ENCODE results near the gene PIK3R1. TPM values are rescaled to one million over a fixed set of nuclear protein-coding genes. Genes with fewer than 3 reads are reported as not detected.

The PIK3R1 gene
- total RNA-seq, 4 donors from 2014 or later = 69.3 to 113 (median 87.5) TPM

DNA sequence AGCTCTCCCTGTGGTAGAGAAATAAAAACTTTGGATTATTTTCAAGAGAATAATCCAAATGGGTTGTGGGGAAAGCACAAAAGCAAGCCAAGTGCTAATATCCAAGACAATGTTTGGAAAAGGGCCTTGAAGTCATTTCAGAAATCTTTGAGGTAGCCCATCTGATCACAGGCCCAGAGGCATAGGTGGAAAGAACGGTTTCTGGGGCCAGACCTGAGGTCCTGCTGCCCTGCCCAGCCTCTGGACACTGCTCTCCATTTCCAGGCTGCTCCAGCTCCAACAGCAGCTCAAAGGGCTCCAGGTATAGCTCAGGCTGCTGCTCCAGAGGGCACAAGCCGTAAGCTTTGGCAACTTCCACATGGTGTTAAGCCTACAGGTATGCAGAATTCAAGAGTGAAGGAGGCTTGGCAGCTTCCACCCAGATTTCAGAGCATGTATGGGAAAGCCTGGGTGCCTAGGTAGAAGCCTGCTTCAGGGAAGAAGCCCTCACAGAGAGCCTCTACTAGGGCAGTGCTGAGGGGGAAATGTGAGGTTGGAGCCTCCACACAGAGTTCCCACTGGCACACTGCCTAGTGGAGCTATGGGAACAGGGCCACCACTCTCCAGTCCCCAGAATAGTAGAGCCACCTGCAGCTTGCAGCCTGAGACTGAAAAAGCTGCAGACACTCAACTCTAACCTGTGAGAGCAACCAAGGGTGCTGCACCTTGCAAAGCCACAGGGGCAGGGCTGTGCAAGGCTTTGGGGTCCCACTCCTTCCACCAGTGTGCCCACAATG, 133.1 kb downstream of the PIK3R1 start:
- no peak overlapping the region for H3K4me3 ChIP-seq
- H3K36me3 ChIP-seq = no peaks in the 10 kb centered on the region
- H3K9me3 ChIP-seq = no peaks in the 10 kb centered on the region
- no peak for TF ChIP-seq POLR2A (IDR thresholded peaks at IDR 0.05)
- TF ChIP-seq, protein P1, sequence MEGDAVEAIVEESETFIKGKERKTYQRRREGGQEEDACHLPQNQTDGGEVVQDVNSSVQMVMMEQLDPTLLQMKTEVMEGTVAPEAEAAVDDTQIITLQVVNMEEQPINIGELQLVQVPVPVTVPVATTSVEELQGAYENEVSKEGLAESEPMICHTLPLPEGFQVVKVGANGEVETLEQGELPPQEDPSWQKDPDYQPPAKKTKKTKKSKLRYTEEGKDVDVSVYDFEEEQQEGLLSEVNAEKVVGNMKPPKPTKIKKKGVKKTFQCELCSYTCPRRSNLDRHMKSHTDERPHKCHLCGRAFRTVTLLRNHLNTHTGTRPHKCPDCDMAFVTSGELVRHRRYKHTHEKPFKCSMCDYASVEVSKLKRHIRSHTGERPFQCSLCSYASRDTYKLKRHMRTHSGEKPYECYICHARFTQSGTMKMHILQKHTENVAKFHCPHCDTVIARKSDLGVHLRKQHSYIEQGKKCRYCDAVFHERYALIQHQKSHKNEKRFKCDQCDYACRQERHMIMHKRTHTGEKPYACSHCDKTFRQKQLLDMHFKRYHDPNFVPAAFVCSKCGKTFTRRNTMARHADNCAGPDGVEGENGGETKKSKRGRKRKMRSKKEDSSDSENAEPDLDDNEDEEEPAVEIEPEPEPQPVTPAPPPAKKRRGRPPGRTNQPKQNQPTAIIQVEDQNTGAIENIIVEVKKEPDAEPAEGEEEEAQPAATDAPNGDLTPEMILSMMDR (IDR thresholded peaks at IDR 0.05) = no peak
- H3K4me1 ChIP-seq = peaks cover 0 to 6% (median 0%) of the 10 kb centered on the region in 4 donors
- no peak for DNase-seq
- H3K27ac ChIP-seq = no peak overlapping the region
- no peaks in the 10 kb centered on the region for H3K27me3 ChIP-seq

- DNase-seq = no peak
- H3K4me1 ChIP-seq = no peaks in the 10 kb centered on the region
- TF ChIP-seq, protein P1 (IDR thresholded peaks at IDR 0.05) = no peak
- no peak for TF ChIP-seq POLR2A (IDR thresholded peaks at IDR 0.05)
- no peak overlapping the region for H3K4me3 ChIP-seq
- no peaks in the 10 kb centered on the region for H3K36me3 ChIP-seq
- H3K27me3 ChIP-seq = no peaks in the 10 kb centered on the region
- H3K27ac ChIP-seq = no peak overlapping the region
- H3K9me3 ChIP-seq = no peaks in the 10 kb centered on the region
Measured at GRCh38 chr5:68350176-68350575, 134.6 kb downstream of the PIK3R1 start.

All from Peyer's patch (tissue), 4 donors.